C4-2B (cell line): Measurements from ENCODE around the gene SHISAL1.

Experiments used
- H3K27ac ChIP-seq: fragments of 450-650 bp; 2 replicates; pipeline ENCODE4 v1.5.1; 2017
- ZFX ChIP-seq: fragments of 450-650 bp; IDR thresholded peaks from 2 replicates; pipeline ENCODE4 v1.6.1; 2017
- TF ChIP-seq, protein P1 (sequence below): fragments of 450-650 bp; conservative IDR thresholded peaks from 2 replicates; pipeline ENCODE4 v1.5.1; 2017; ENCODE audit warnings: mild to moderate bottlenecking

SHISAL1 gene

GRCh38 chr22:44273175-44273574, 39.6 kb downstream of the SHISAL1 start:
- no peak for TF ChIP-seq ZFX
- TF ChIP-seq, protein P1, sequence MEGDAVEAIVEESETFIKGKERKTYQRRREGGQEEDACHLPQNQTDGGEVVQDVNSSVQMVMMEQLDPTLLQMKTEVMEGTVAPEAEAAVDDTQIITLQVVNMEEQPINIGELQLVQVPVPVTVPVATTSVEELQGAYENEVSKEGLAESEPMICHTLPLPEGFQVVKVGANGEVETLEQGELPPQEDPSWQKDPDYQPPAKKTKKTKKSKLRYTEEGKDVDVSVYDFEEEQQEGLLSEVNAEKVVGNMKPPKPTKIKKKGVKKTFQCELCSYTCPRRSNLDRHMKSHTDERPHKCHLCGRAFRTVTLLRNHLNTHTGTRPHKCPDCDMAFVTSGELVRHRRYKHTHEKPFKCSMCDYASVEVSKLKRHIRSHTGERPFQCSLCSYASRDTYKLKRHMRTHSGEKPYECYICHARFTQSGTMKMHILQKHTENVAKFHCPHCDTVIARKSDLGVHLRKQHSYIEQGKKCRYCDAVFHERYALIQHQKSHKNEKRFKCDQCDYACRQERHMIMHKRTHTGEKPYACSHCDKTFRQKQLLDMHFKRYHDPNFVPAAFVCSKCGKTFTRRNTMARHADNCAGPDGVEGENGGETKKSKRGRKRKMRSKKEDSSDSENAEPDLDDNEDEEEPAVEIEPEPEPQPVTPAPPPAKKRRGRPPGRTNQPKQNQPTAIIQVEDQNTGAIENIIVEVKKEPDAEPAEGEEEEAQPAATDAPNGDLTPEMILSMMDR, result no peak

DNA sequence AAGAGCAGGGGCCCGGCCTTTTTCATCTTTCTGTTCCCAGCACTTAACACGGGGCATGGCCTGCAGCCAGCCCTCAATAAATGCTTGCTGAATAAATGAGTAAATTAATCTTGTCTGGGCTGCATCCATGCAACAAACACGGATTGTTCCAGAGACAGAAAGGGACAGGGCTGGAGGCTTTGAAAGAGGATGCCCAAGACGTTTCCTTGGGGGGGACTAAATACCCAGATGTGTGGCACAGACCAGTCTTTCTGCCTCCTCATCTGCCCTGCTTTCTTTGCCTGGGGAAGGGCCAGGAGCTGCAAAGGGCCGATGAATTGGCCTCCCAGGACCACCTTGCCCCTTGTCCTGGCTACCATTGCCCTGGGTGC, 40.4 kb downstream of the SHISAL1 start:
- TF ChIP-seq ZFX, result no peak
- TF ChIP-seq, protein P1, result no peak
- no peak overlapping the region for H3K27ac ChIP-seq

More at GRCh38 chr22:44273175-44273574, 39.6 kb downstream of the SHISAL1 start:
- H3K27ac ChIP-seq, result no peak overlapping the region

DNA sequence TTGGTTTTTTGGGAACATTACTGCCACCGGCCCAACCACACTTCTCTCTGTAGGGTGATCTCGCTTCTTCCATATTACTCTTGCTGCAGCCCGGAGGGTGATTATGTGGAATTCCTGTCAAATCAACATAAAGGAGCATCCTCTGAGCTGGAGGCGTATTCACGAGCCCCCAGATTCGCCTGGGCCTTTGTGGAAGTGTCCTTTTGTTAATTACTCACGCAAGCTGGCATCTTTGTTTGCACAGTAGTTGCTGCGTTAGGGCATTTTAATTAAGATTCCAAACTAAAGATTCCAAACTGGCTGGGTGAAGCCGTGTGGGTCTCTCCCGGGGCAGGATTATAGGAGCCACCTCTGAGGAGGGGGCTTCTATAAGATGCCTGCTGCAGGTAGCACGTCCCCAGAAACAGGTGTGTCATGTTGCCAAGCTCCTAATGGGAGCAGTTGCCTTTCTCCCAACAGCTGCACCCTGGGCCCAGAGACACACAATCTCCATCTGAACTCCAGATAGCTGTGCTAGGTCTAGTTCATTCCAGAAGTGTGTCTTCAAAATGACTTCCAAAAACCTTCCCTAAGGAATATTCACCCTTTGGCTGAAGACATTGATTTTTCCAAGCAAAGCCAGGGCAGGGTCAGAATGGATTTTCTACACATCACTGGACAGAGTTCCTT, 40.9 kb downstream of the SHISAL1 start:
- TF ChIP-seq, protein P1, result no peak
- no peak for TF ChIP-seq ZFX
- no peak overlapping the region for H3K27ac ChIP-seq

DNA sequence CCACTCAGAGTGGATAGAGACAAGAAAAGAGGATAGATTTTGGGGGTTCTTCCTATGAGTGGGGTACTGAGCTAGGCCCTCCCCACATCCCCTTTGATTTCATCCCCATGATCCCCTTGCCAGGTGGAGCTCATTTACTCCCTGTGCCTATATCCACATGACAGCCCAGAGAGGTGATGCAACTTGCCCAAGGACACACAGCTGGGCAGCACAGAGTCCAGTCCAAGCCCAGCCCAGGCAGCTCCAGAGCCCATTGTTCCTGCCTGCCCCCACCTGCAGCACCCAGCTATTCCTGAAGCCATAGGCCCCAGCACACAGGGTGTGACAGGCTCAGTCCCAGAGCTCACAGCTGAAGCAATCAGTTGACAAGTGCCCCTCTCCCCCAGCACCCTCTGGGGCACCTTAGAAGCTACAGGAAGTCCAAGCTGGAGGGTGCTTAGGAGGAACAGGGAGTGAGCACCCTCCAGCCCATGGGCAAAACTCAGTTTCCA, 41.7 kb downstream of the SHISAL1 start:
- TF ChIP-seq ZFX, result no peak
- TF ChIP-seq, protein P1, result no peak

DNA sequence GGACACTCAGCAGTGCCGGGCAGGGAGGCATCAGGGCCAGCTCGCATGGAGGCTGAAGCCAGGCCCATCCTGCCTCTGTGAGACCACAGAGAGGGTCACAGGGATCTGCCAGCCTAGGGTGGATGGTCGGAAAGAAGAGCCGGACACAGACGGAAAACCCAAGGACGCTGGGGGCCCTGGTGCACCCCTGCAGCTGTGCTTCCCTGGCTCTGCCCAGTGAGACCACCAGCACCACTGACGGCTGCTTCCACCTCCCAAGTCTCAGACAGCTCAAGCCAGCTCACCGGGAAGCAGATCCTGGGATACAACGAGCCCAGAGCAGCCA, 42.2 kb downstream of the SHISAL1 start:
- TF ChIP-seq, protein P1, result no peak
- no peak for TF ChIP-seq ZFX
- H3K27ac ChIP-seq, result no peak overlapping the region

More for the DNA sequence above, 41.7 kb downstream of the SHISAL1 start:
- H3K27ac ChIP-seq, result no peak overlapping the region

DNA sequence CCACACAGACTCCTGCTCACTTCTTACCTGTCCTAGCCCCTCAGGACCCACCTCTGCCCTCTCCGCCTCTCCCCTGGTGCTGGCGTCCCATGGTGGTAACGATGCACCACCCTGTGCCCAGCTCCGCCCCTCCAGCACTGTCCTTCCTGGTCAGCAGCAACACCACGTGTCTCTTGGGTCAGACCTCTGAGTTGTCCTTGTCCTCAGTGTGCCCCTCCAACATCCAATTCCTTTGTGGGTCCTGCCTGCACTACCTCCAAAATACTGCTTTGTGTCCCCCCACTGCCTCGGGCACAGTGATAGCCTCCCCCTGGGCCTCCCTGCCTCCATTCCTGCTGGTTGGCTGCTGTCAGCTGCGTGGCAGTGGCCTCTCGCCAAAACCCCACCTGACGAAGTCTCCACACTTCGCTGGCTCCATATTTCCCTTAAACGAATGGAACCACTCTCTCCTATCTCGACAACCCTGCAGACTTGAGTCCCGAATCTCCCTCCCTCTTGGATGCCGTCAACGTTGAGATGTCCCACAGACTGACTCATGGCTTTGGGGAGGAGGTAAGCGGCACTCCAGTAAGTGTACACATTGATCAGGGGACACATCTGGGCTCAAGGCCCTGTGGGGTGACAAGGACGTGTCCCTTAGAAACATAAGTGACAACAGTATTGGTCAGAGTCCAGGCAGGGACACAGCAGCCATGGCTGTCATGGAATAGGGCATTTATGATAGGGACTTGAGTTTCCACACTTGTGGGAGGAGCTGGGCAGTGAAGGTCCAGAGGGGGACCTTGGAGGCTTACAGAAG, 42.8 kb downstream of the SHISAL1 start:
- TF ChIP-seq, protein P1, result no peak
- TF ChIP-seq ZFX, result no peak
- no peak overlapping the region for H3K27ac ChIP-seq

DNA sequence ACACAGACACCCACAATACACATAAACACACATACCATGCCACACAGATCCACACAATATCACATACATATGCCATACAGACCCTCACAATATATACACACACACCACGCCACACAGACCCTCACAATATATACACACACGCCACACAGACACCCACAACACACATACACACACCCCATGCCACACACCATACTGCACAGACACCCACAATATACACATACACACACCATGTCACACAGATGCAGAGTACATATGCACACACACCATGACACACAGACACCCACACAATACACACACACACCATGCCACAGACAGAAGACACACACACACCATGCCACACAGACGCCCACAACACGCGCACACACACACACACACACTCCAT, 43.6 kb downstream of the SHISAL1 start:
- H3K27ac ChIP-seq, result no peak overlapping the region
- TF ChIP-seq, protein P1, result no peak
- TF ChIP-seq ZFX, result no peak
